GM20431 (cell line): ENCODE measurements around the gene LRRC7.

Source experiments
- in situ Hi-C: fragments of 300-500 bp; cut with MseI, MboI; formaldehyde crosslinking; loops from one replicate; pipeline ENCODE4 v1.15.0; 2020; ENCODE audit warnings: low sequenced_read_pairs; ENCODE audit not compliant: unreplicated experiment

The LRRC7 gene

GRCh38 chr1:70134148-70134547 lies 566.4 kb downstream of the LRRC7 start:
- in situ Hi-C loops = loop anchor here (25.0 kb wide), 1 partner anchor 353 kb away; no protein-coding TSS in a partner anchor

GRCh38 chr1:70140343-70140742 lies 572.6 kb downstream of the LRRC7 start:
- in situ Hi-C loops = loop anchor here (25.0 kb wide), 1 partner anchor 347 kb away; no protein-coding TSS in a partner anchor

- in situ Hi-C loops = loop anchor here (25.0 kb wide), 1 partner anchor 346 kb away; no protein-coding TSS in a partner anchor
Measured at GRCh38 chr1:70140894-70141293, 573.2 kb downstream of the LRRC7 start.

GRCh38 chr1:70142075-70142474 lies 574.4 kb downstream of the LRRC7 start:
- in situ Hi-C loops = loop anchor here (25.0 kb wide), 1 partner anchor 345 kb away; no protein-coding TSS in a partner anchor

DNA sequence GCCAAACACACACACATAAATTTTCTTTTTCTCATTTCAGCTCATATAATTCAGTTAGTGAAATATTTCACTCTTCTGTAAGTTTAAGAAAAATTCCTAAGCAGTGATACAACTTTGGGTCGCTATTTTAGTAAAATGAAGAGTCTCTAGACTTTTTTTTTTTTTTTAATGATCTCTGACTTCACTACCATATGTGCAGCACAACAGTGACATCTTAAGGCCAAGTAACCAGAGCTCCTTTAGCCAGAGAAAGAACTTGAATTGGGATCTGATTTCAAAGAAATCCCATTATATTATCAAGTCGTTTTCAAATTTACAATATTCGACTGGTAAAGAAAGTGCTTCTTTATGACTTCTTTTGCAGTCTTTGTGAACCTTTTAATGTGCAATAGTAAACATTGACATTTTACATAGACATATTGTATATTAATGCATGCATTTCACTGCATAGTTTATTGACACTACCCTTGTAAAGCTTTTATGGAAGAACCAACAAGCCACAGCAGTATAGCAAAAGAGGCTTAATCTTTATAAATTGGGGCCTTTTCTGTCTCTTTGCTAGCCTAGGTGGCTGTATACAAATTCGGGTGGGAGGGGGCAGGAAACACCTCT lies 575.4 kb downstream of the LRRC7 start:
- in situ Hi-C loops = loop anchor here (25.0 kb wide), 1 partner anchor 344 kb away; no protein-coding TSS in a partner anchor

DNA sequence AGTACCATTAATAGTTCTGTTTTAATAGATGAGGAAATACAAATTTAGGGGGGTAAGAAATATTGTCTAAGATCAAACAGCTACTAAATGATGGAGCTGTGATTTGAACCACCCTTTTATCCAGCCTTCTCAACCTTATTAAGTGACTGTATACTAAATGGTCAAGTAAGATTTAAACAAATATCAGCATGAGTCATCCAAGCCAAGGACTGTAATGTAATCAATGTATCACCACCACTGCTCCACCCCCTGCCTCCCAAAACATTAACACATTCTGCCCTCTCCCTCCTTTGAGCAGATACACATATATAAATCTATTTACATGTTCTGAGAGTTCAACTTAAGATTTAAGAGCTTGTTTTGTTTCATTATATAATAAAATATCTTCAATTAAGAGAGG lies 578.8 kb downstream of the LRRC7 start:
- in situ Hi-C loops = loop anchor here (25.0 kb wide), 1 partner anchor 341 kb away; no protein-coding TSS in a partner anchor

DNA sequence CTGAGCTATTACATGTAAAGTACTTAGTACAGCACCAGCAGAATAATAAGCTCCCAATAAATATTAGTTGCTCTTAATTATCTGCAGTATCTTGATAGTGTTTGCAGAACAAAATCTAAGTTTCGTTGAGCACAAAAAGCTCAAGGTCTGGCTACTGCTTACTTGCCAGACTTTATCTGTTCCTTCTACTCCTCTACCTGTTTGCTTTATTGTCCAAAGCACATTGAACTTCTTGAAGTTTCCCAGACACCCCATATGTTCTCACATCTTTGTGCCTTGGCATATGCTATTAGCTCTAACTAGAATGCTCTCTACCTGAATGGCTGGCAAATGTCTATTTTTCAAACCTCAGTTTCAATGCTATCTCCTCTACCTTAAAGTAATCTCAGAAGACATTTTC lies 582.7 kb downstream of the LRRC7 start:
- in situ Hi-C loops = no loop called here

DNA sequence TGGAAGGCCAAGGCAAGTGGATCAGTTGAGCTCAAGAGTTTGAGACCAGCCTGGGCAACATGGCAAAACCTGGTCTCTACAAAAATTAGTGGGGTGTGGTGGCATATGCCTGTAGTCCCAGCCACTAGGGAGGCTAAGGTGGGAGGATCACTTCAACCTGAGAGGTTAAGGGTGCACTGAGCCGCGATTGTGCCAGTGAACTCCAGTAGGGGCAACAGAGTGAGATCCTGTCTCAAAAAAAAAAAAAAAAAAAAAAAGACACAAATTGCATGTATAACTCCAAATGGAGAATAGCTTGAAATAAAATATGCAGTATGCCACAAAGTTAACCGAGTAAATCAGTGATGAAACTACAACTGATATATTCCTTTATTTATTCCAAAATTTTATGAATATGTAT lies 586.0 kb downstream of the LRRC7 start:
- in situ Hi-C loops = no loop called here

- in situ Hi-C loops = no loop called here
Measured at GRCh38 chr1:70156529-70157120, 588.9 kb downstream of the LRRC7 start.

DNA sequence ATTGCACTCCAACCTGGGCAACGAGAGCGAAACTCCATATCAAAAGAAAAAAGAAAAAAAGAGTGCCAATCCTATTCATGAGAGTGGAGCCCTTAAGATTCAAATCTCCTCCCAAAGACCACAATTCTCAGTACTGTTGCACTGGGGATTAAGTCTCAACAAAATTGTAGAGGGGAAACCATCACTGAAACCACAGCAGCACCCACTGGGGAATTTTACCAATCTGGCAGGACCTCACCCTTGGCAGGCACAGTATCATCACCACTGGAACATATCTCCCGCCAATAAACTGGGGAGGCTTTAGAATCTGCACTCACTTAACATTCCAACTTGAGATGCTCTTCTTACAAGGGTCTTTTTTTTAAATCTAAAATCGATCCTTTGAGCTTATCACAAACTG lies 596.6 kb downstream of the LRRC7 start:
- in situ Hi-C loops = no loop called here

DNA sequence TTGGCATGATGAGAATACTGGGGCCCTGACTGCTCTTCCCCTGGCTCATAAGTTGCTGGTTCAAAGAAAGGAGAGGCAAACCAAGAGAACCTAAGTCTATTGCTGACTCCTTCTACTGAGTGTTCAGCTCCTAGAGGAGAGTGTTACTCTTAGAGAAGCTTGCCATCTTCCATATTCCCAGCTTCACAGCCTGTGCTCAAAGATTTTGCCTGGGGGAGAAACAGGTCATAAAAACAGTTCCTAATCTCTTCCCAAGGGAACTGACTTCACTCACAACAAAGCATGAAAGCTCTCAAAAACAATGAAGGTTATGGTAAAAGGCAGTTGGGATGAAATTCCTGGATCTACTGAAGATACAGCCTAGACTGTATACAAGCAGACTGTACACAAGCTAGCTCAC lies 600.6 kb downstream of the LRRC7 start:
- in situ Hi-C loops = no loop called here

DNA sequence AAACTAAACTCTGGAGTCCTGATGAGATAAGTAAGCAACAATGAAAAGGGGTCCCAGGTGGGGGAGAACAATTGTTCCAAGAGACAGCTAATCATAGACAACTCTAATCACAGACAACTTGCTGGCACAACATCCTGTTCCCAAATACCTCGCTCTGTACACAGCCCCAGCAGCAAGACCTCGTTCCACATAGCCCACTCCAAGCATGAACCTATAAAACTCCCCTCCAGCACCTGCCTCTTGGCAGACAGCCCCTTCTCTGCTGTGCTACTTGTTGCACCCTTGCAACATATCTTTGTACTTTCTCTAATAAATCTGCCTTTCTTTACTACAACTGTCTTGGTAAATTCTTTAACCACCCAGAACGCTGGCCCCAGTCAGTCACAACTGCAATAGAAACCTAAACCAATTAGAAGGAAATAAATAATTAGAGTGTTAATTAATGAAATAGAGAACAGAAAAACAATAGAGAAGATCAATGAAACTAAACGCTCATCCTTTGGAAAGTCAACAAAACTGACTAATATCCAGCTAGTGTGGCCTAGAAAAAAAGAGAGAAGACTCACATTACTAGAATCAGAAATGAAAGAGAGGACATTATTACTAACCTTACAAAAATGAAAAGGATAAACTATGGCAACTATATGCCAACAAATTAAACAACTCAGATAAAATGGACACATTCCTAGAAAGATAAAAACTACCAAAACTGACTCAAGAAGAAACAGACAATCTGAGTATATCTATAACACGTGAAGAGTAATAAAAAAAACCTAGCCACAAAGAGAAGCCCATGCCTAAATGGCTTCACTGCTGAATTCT lies 601.5 kb downstream of the LRRC7 start:
- in situ Hi-C loops = no loop called here

DNA sequence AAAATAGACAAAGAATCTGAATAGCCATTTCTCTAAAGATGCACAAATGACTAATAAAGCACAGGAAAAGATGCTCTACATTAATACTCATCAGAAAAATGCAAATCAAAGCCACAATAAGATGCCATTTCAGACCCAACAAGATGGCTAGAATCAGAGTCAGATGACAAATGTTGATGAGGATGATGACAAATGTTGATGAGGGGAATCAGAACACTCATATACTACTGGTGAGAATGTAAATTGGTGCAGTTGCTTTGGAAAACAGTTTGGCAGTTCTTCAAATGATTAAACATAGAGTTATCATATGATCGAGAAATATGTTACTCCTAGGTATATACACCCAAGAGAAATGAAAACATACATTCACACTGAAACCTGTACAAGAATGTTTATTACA lies 603.8 kb downstream of the LRRC7 start:
- in situ Hi-C loops = no loop called here
